ENCODE data around the gene ZNF431.

DNA sequence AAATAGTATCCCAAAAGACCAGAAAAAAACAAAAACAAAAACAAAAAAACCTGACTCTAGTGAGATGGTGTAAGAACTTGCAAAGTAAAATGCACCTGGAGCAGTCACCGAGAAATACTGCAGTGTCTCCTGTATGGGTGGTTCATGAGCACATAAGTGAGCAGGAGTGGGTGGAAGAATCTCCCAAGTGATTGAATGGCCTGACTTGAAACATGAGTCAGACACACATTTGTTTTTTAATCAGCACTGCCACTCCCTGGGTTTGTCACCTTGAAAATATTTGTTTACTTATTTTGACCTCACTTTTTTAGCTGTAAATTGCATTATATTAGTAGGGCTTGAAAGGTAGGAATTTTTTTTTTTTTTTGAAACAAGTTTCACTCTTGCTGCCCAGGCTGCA lies 2.0 kb downstream of the ZNF431 start:
- TF ChIP-seq, protein P1, sequence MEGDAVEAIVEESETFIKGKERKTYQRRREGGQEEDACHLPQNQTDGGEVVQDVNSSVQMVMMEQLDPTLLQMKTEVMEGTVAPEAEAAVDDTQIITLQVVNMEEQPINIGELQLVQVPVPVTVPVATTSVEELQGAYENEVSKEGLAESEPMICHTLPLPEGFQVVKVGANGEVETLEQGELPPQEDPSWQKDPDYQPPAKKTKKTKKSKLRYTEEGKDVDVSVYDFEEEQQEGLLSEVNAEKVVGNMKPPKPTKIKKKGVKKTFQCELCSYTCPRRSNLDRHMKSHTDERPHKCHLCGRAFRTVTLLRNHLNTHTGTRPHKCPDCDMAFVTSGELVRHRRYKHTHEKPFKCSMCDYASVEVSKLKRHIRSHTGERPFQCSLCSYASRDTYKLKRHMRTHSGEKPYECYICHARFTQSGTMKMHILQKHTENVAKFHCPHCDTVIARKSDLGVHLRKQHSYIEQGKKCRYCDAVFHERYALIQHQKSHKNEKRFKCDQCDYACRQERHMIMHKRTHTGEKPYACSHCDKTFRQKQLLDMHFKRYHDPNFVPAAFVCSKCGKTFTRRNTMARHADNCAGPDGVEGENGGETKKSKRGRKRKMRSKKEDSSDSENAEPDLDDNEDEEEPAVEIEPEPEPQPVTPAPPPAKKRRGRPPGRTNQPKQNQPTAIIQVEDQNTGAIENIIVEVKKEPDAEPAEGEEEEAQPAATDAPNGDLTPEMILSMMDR (IDR thresholded peaks at IDR 0.05; ENCODE audit: low read depth, low read length), result no peak
- TF ChIP-seq POLR2A (IDR thresholded peaks at IDR 0.05; ENCODE audit: extremely low read depth, insufficient read length) (no peak), MYC (IDR thresholded peaks at IDR 0.05; ENCODE audit: low read depth, low read length) (no peak)
- TF ChIP-seq, protein P2, sequence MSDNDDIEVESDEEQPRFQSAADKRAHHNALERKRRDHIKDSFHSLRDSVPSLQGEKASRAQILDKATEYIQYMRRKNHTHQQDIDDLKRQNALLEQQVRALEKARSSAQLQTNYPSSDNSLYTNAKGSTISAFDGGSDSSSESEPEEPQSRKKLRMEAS (IDR thresholded peaks at IDR 0.05; ENCODE audit: low read depth, low read length), result no peak
